PFSK-1 (cell line): ENCODE measurements around the gene ACD.

ENCODE experiments used
- FOXP2 ChIP-seq: optimal IDR thresholded peaks from 2 replicates; pipeline ENCODE3; 2011; ENCODE audit warnings: borderline replicate concordance, control low read depth, inconsistent platforms; ENCODE audit not compliant: insufficient read depth; ENCODE audit errors: extremely low read length, extremely low read depth
- POLR2AphosphoS5 ChIP-seq: IDR thresholded peaks from 2 replicates; pipeline ENCODE4 v1.6.1; 2012; ENCODE audit warnings: low read depth, mild to moderate bottlenecking, control low read depth, low read length, moderate library complexity
- REST ChIP-seq, 2 experiments: IDR thresholded peaks; 2 replicates each; pipeline versions ENCODE4 v1.6.1 to v1.8.0; 2011 to 2012; ENCODE audit warnings: low read depth in 2 of 2, low read length in 2 of 2, control low read depth in 1 of 2, inconsistent platforms in 1 of 2, mild to moderate bottlenecking in 1 of 2, moderate library complexity in 1 of 2; ENCODE audit not compliant: insufficient read depth in 1 of 2
- SIN3A ChIP-seq: IDR thresholded peaks from 2 replicates; pipeline ENCODE4 v1.6.1; 2012; ENCODE audit warnings: mild to moderate bottlenecking, low read length, moderate library complexity, borderline replicate concordance; ENCODE audit not compliant: insufficient read depth
- TAF1 ChIP-seq: IDR thresholded peaks from 2 replicates; pipeline ENCODE4 v1.6.1; 2012; ENCODE audit warnings: low read length, control low read depth, borderline replicate concordance; ENCODE audit not compliant: insufficient read depth

ACD gene

GRCh38 chr16:67655363-67655762, 4.7 kb downstream of the ACD start:
- TF ChIP-seq POLR2AphosphoS5 = no peak
- TF ChIP-seq FOXP2 = no peak
- no peak for TF ChIP-seq TAF1

- TF ChIP-seq POLR2AphosphoS5 (no peak), SIN3A (no peak), REST (IDR thresholded peaks at IDR 0.05; ENCODE audit: insufficient read depth in 1 of 2, low read depth in 2 of 2, low read length in 2 of 2) (no peak)
These were observed 5.6 kb downstream of the ACD start for GRCh38 chr16:67654403-67654911.

GRCh38 chr16:67653789-67654402, 6.2 kb downstream of the ACD start:
- TF ChIP-seq TAF1 (no peak), SIN3A (no peak), REST (IDR thresholded peaks at IDR 0.05; ENCODE audit: insufficient read depth in 1 of 2, low read depth in 2 of 2, low read length in 2 of 2) (peak; percentile 78 to 89), POLR2AphosphoS5 (no peak), FOXP2 (no peak)

GRCh38 chr16:67653128-67653788, 6.8 kb downstream of the ACD start:
- TF ChIP-seq SIN3A (no peak), FOXP2 (peak; percentile 47)

GRCh38 chr16:67652578-67653127, 7.4 kb downstream of the ACD start:
- TF ChIP-seq TAF1 (no peak), REST (IDR thresholded peaks at IDR 0.05; ENCODE audit: insufficient read depth in 1 of 2, low read depth in 2 of 2, low read length in 2 of 2) (peak; percentile 87 to 93)

GRCh38 chr16:67651847-67652246, 8.2 kb downstream of the ACD start:
- TF ChIP-seq POLR2AphosphoS5 = no peak
- no peak for TF ChIP-seq FOXP2
- TF ChIP-seq TAF1 = no peak
- TF ChIP-seq SIN3A = no peak
- no peak for TF ChIP-seq REST (IDR thresholded peaks at IDR 0.05; ENCODE audit: insufficient read depth in 1 of 2, low read depth in 2 of 2, low read length in 2 of 2)
